22Rv1 (cell line): ENCODE data around the gene PIK3AP1.

Source experiments
- H3K27ac ChIP-seq: fragments of 450-650 bp; 2 replicates; pipeline ENCODE4 v1.5.1; 2017
- CTCF ChIP-seq: fragments of 450-650 bp; IDR thresholded peaks from 2 replicates; pipeline ENCODE4 v1.5.1; 2017; ENCODE audit warnings: mild to moderate bottlenecking
- ZFX ChIP-seq: fragments of 450-650 bp; IDR thresholded peaks from 2 replicates; pipeline ENCODE4 v1.6.1; 2017; ENCODE audit warnings: antibody characterized with exemption, borderline replicate concordance

The PIK3AP1 gene

GRCh38 chr10:96591946-96592345 lies 128.4 kb downstream of the PIK3AP1 start:
- TF ChIP-seq ZFX = no peak
- TF ChIP-seq CTCF = no peak

GRCh38 chr10:96588616-96589419 lies 131.5 kb downstream of the PIK3AP1 start:
- H3K27ac ChIP-seq = no peak overlapping the region

More at GRCh38 chr10:96591946-96592345, 128.4 kb downstream of the PIK3AP1 start:
- no peak overlapping the region for H3K27ac ChIP-seq

GRCh38 chr10:96588060-96588554 lies 132.2 kb downstream of the PIK3AP1 start:
- TF ChIP-seq CTCF = no peak
- no peak for TF ChIP-seq ZFX
- H3K27ac ChIP-seq = peak overlapping the region; percentile 93

More at GRCh38 chr10:96588616-96589419, 131.5 kb downstream of the PIK3AP1 start:
- no peak for TF ChIP-seq CTCF
- no peak for TF ChIP-seq ZFX

GRCh38 chr10:96587264-96588059 lies 132.9 kb downstream of the PIK3AP1 start:
- peak overlapping the region; percentile 93 for H3K27ac ChIP-seq
- TF ChIP-seq CTCF (no peak), ZFX (no peak)

- TF ChIP-seq CTCF = peak; percentile 24; the same call in 1 of the 2 replicates
- no peak for TF ChIP-seq ZFX
- H3K27ac ChIP-seq = peak within 1 kb of the TSS; percentile 93
These were observed 133.7 kb downstream of the PIK3AP1 start, which contains the start of gene TM9SF3 for GRCh38 chr10:96586419-96587263. Gene TM9SF3 (minus strand): TSS chr10:96587012. CDS start chr10:96586835, 177 bp downstream.

- peak overlapping the region; percentile 93 for H3K27ac ChIP-seq
- TF ChIP-seq CTCF = no peak
These were observed 134.4 kb downstream of the PIK3AP1 start for GRCh38 chr10:96585736-96586418.
